HTR-8/SVneo (cell line): ENCODE measurements around the gene SERPINB10.
"Not testable (repeated sequence)": the region's sequence is repeated elsewhere in the genome, so short reads cannot be mapped to it uniquely, and the experiment has no call there.

Experiments
- DNase-seq: peaks from one replicate; pipeline ENCODE4 v3.0.0; 2011; ENCODE audit warnings: low spot score, mixed read lengths; ENCODE audit not compliant: insufficient read length
- FAIRE-seq: peaks from 2 replicates; lab custom pipeline; 2011; peaks lifted over from hg19 to GRCh38; lab: Jason Lieb, UNC

The SERPINB10 gene

GRCh38 chr18:63890237-63890949 is 17.4 kb upstream of the SERPINB10 start:
- DNase-seq (no peak), FAIRE-seq (no peak)

GRCh38 chr18:63890950-63891304 is 16.8 kb upstream of the SERPINB10 start:
- no peak for FAIRE-seq
- no peak for DNase-seq

- DNase-seq (no peak), FAIRE-seq (no peak)
These were observed 15.2 kb upstream of the SERPINB10 start for GRCh38 chr18:63892566-63892965.

- FAIRE-seq (no peak), DNase-seq (no peak)
These were observed 13.5 kb upstream of the SERPINB10 start for GRCh38 chr18:63894106-63894772.

GRCh38 chr18:63895190-63895589 is 12.6 kb upstream of the SERPINB10 start:
- FAIRE-seq (no peak), DNase-seq (no peak)

GRCh38 chr18:63897072-63897471 is 10.7 kb upstream of the SERPINB10 start:
- FAIRE-seq (no peak), DNase-seq (peak; percentile 21)

GRCh38 chr18:63899206-63899605 is 8.6 kb upstream of the SERPINB10 start:
- FAIRE-seq (no peak), DNase-seq (no peak)

GRCh38 chr18:63903851-63904570 is 3.7 kb upstream of the SERPINB10 start:
- FAIRE-seq (no peak), DNase-seq (no peak)

GRCh38 chr18:63904694-63905093 is 3.1 kb upstream of the SERPINB10 start:
- FAIRE-seq: no peak
- DNase-seq: no peak

GRCh38 chr18:63905361-63905760 is 2.4 kb upstream of the SERPINB10 start:
- no peak for FAIRE-seq

GRCh38 chr18:63906056-63906455 is 1.7 kb upstream of the SERPINB10 start:
- FAIRE-seq (no peak), DNase-seq (no peak)

More at GRCh38 chr18:63905361-63905760, 2.4 kb upstream of the SERPINB10 start:
- no peak for DNase-seq

- no peak for FAIRE-seq
- no peak for DNase-seq
These were observed 1.1 kb downstream of the SERPINB10 start for GRCh38 chr18:63908858-63909257.

- DNase-seq: no peak
- FAIRE-seq: no peak
These were observed 2.1 kb downstream of the SERPINB10 start for GRCh38 chr18:63909870-63910269.

- FAIRE-seq: no peak
- DNase-seq: no peak
These were observed 10.1 kb downstream of the SERPINB10 start for GRCh38 chr18:63917817-63918216.

GRCh38 chr18:63922049-63922448 is 14.3 kb downstream of the SERPINB10 start:
- FAIRE-seq: no peak
- DNase-seq: no peak

- FAIRE-seq: no peak
- peak; percentile 3 for DNase-seq
These were observed 16.8 kb downstream of the SERPINB10 start for GRCh38 chr18:63924551-63924950.

- DNase-seq: no peak
- FAIRE-seq: no peak
These were observed 20.6 kb downstream of the SERPINB10 start for GRCh38 chr18:63928331-63928730.

GRCh38 chr18:63929369-63929768 is 21.6 kb downstream of the SERPINB10 start:
- not testable (repeated sequence) for FAIRE-seq

GRCh38 chr18:63930773-63931354 is 23.1 kb downstream of the SERPINB10 start:
- DNase-seq (no peak), FAIRE-seq (no peak)

More at GRCh38 chr18:63929369-63929768, 21.6 kb downstream of the SERPINB10 start:
- DNase-seq: not testable (repeated sequence)

- DNase-seq (peak; percentile 62), FAIRE-seq (peak; percentile 46)
These were observed 28.6 kb downstream of the SERPINB10 start for GRCh38 chr18:63936156-63936931.
